GM12878 (cell line): ENCODE data around the gene CACNB3. TPM values are rescaled to one million over a fixed set of nuclear protein-coding genes. Genes with fewer than 3 reads are reported as not detected.

ENCODE experiments used
- ATAC-seq: fragments of 200-7000 bp; cut with Tn5 transposase; 3 replicates; pipeline ENCODE4 v1.9.1; 2020; ENCODE audit warnings: mild to moderate bottlenecking, moderate library complexity
- BruUV-seq: library from RNA; stranded (reverse); fragments of 400-500 nt; replicated peaks from 2 replicates; lab custom pipeline; 2021; lab: Mats Ljungman, UMichigan
- CTCF ChIA-PET: fragments of 300-600 bp; sonication (Branson Sonifier 250); formaldehyde crosslinking; extraction: SDS; loops from one replicate; lab custom pipeline; 2021; ENCODE audit warnings: inconsistent platforms; lab: Yijun Ruan, JAX
- POLR2A ChIA-PET: fragments of 350-600 bp; formaldehyde crosslinking; extraction: SDS; loops from one replicate; lab custom pipeline; 2021; ENCODE audit warnings: inconsistent platforms; lab: Charles Lee
- RAD21 ChIA-PET: fragments of 300-600 bp; sonication (Branson Sonifier 250); formaldehyde crosslinking; loops from one replicate; lab custom pipeline; 2023; ENCODE audit warnings: antibody characterized with exemption; ENCODE audit not compliant: unreplicated experiment; lab: Charles Lee
- SMC1A ChIA-PET: fragments of 300-600 bp; sonication (Branson Sonifier 250); formaldehyde crosslinking; loops from one replicate; lab custom pipeline; 2023; ENCODE audit not compliant: unreplicated experiment, uncharacterized antibody; lab: Charles Lee
- DNase-seq: peaks from one replicate; pipeline ENCODE4 v3.0.0-alpha.2; 2011; ENCODE audit warnings: low read depth, low spot score
- FAIRE-seq: peaks from 3 replicates; lab custom pipeline; 2011; peaks lifted over from hg19 to GRCh38; lab: Jason Lieb, UNC
- H2AFZ ChIP-seq: 2 replicates; pipeline ENCODE4 v1.6.0; 2011; ENCODE audit warnings: low read depth, low read length, control low read depth; ENCODE audit not compliant: control insufficient read depth
- H3K27ac ChIP-seq: 2 replicates; pipeline ENCODE4 v1.5.1; 2011; ENCODE audit warnings: control low read depth; ENCODE audit not compliant: control insufficient read depth, insufficient read depth
- H3K27me3 ChIP-seq, 2 experiments: replicated peaks in 1 of 2; 2 replicates each; pipeline versions ENCODE4 v1.6.0 to v1.6.1; 2011; ENCODE audit warnings: low read length in 1 of 2; ENCODE audit not compliant: control insufficient read depth in 2 of 2, insufficient read depth in 2 of 2
- H3K36me3 ChIP-seq, 2 experiments: 2 replicates each; pipeline ENCODE4 v1.5.1; 2011; ENCODE audit warnings: low read length in 1 of 2; ENCODE audit not compliant: control insufficient read depth in 2 of 2, insufficient read depth in 2 of 2
- H3K4me1 ChIP-seq: 2 replicates; pipeline ENCODE4 v1.6.1; 2011; ENCODE audit warnings: mild to moderate bottlenecking, low read length, moderate library complexity, mixed read lengths; ENCODE audit not compliant: control insufficient read depth, insufficient read depth
- H3K4me2 ChIP-seq: 2 replicates; pipeline ENCODE4 v1.6.0; 2011; ENCODE audit warnings: control low read depth; ENCODE audit not compliant: control insufficient read depth, insufficient read depth
- H3K4me3 ChIP-seq: fragments of 200-600 bp; sonication (generic); 2 replicates; pipeline ENCODE4 v1.5.1; 2016
- H3K79me2 ChIP-seq: 2 replicates; pipeline ENCODE4 v1.6.0; 2011; ENCODE audit warnings: low read length; ENCODE audit not compliant: control insufficient read depth, insufficient read depth
- H3K9ac ChIP-seq: 2 replicates; pipeline ENCODE4 v1.8.0; 2011; ENCODE audit warnings: low read length, control low read depth, mixed read lengths; ENCODE audit not compliant: control insufficient read depth, insufficient read depth
- H3K9me3 ChIP-seq: replicated peaks from 3 replicates; pipeline ENCODE4 v1.5.1; 2011; ENCODE audit warnings: mild to moderate bottlenecking, low read length; ENCODE audit not compliant: control insufficient read depth, insufficient read depth
- H4K20me1 ChIP-seq: 2 replicates; pipeline ENCODE4 v1.6.0; 2011; ENCODE audit not compliant: control insufficient read depth, insufficient read depth
- GABPA ChIP-seq: IDR thresholded peaks from 2 replicates; pipeline ENCODE4 v1.6.1; 2014; ENCODE audit warnings: antibody characterized with exemption, low read depth, mild to moderate bottlenecking, inconsistent platforms
- IKZF1 ChIP-seq: fragments of 450-650 bp; conservative IDR thresholded peaks from 2 replicates; pipeline ENCODE4 v1.6.1; 2017; ENCODE audit warnings: antibody characterized with exemption, mild to moderate bottlenecking
- KLF5 ChIP-seq: fragments of 450-650 bp; IDR thresholded peaks from 2 replicates; pipeline ENCODE4 v1.6.1; 2014; ENCODE audit warnings: mild to moderate bottlenecking; ENCODE audit not compliant: partially characterized antibody
- WGBS: methylation state at CpG from one replicate; pipeline ENCODE4 v1.1.6; 2016; ENCODE audit warnings: low lambda C conversion rate; ENCODE audit not compliant: insufficient replicate concordance, insufficient coverage; ENCODE audit errors: missing lambda C conversion rate; 5-methylcytosine and 5-hydroxymethylcytosine counted together
- in situ Hi-C: fragments of 300-500 bp; cut with MboI; formaldehyde crosslinking; loops from 9 replicates; pipeline ENCODE4 v1.14.3; 2018; ENCODE audit warnings: mixed read lengths
- intact Hi-C: fragments of 100-400 bp; cut with micrococcal nuclease; formaldehyde crosslinking; loops from one replicate; pipeline ENCODE4 v1.14.2; 2022; ENCODE audit not compliant: unreplicated experiment
- polyA plus RNA-seq, 11 experiments: library from polyadenylated mRNA; depleted of rRNA in 4 of 11; unstranded in 6 of 11; stranded (reverse) in 5 of 11; fragments of >200 nt; fragmentation: Nextera tagmentation in 4 of 11; fragmentation: Illumina TruSeq in 1 of 11; extraction: Ambion mirVana in 4 of 11; extraction: Trizol in 1 of 11; gene quantifications; 1 replicate in 1 of 11; 2 replicates in 10 of 11; pipeline versions ENCODE4 v1.2.1 to v1.2.3, GENCODE V29; 2011 to 2016; ENCODE audit warnings: inconsistent platforms in 2 of 11, missing spikeins in 2 of 11, low read depth in 1 of 11
- total RNA-seq, 4 experiments: library from RNA; depleted of rRNA in 3 of 4; stranded (reverse); fragments of >200 nt in 3 of 4; fragmentation: Illumina TruSeq in 1 of 4; extraction: Trizol in 1 of 4; gene quantifications; 2 replicates each; pipeline versions ENCODE4 v1.2.1 to v1.2.3, GENCODE V29; 2013 to 2021
- TF ChIP-seq, protein P1 (sequence below): fragments of 450-650 bp; IDR thresholded peaks from 2 replicates; pipeline ENCODE4 v1.6.1; 2018; ENCODE audit warnings: mild to moderate bottlenecking, low read depth, moderate library complexity; ENCODE audit not compliant: partially characterized antibody

Gene CACNB3
- total and polyA plus RNA-seq, 10 of the 15 experiments (the other 5 are each of a cell fraction or from before 2014, with no cell fraction given): 0.78 to 5.0 (median 1.7) TPM

DNA sequence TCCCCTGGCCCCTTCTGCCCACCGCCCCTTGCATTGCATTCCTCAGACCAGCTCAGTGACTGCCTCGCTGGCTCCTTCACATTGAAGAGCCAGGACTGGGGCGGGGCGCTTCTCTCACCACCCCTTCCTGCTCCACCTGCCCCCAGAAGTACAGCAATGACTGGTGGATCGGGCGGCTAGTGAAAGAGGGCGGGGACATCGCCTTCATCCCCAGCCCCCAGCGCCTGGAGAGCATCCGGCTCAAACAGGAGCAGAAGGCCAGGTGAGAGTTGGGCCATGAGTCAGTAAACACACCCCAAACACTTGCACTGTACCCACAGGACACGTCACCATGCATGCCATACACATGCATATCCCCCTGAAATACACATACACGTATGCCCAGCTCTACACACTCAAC is 5.8 kb downstream of the CACNB3 start (continued):
- TF ChIP-seq, protein P1, sequence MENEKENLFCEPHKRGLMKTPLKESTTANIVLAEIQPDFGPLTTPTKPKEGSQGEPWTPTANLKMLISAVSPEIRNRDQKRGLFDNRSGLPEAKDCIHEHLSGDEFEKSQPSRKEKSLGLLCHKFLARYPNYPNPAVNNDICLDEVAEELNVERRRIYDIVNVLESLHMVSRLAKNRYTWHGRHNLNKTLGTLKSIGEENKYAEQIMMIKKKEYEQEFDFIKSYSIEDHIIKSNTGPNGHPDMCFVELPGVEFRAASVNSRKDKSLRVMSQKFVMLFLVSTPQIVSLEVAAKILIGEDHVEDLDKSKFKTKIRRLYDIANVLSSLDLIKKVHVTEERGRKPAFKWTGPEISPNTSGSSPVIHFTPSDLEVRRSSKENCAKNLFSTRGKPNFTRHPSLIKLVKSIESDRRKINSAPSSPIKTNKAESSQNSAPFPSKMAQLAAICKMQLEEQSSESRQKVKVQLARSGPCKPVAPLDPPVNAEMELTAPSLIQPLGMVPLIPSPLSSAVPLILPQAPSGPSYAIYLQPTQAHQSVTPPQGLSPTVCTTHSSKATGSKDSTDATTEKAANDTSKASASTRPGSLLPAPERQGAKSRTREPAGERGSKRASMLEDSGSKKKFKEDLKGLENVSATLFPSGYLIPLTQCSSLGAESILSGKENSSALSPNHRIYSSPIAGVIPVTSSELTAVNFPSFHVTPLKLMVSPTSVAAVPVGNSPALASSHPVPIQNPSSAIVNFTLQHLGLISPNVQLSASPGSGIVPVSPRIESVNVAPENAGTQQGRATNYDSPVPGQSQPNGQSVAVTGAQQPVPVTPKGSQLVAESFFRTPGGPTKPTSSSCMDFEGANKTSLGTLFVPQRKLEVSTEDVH: no peak

- intact Hi-C loops: no loop called here
- Histone ChIP-seq H3K9ac (no peak overlapping the region), H4K20me1 (no peaks in the 10 kb centered on the region), H3K4me1 (no peaks in the 10 kb centered on the region; the same call in 1 of the 2 replicates), H3K36me3 (peaks cover 7 to 11% of the 10 kb centered on the region in 2 experiments; a peak in 3 of 4 replicates), H3K9me3 (no peaks in the 10 kb centered on the region), H3K27me3 (peaks cover 0 to 2% of the 10 kb centered on the region in 2 experiments; a peak in 3 of 4 replicates), H3K79me2 (no peaks in the 10 kb centered on the region), H3K4me3 (no peak overlapping the region), H3K4me2 (no peak overlapping the region), H2AFZ (no peak overlapping the region), H3K27ac (no peak overlapping the region)
- WGBS: 85% methylated on average over 4 of the region's 4 CpGs
- BruUV-seq: no TSS peak
- CTCF ChIA-PET: interaction anchor here (4.2 kb wide), 1 partner anchor 10 kb away, joined by 26 read pairs; no protein-coding TSS in a partner anchor
- FAIRE-seq (no peak), ATAC-seq (no peak), DNase-seq (no peak)
- SMC1A ChIA-PET: interaction anchor here (1.4 kb wide), 1 partner anchor 40 kb away, joined by 3 read pairs; the partner anchor contains the start of gene RND1
- TF ChIP-seq IKZF1 (no peak), KLF5 (no peak), GABPA (no peak)
- RAD21 ChIA-PET: interaction anchor here (1.5 kb wide), 1 partner anchor 172 kb away, joined by 3 read pairs; no protein-coding TSS in a partner anchor
- in situ Hi-C loops: no loop called here
- POLR2A ChIA-PET: no interaction called here
Observed at GRCh38 chr12:48824905-48825304, 6.6 kb downstream of the CACNB3 start.
